ENCODE data around the gene TBC1D16.

Gene TBC1D16

GRCh38 chr17:79935197-79935885 is 100.3 kb downstream of the TBC1D16 start:
- no peak for DNase-seq

- no peak for DNase-seq
These were observed 101.1 kb downstream of the TBC1D16 start for GRCh38 chr17:79934653-79934970.

- DNase-seq: no peak
These were observed 101.6 kb downstream of the TBC1D16 start for GRCh38 chr17:79933863-79934652.

DNA sequence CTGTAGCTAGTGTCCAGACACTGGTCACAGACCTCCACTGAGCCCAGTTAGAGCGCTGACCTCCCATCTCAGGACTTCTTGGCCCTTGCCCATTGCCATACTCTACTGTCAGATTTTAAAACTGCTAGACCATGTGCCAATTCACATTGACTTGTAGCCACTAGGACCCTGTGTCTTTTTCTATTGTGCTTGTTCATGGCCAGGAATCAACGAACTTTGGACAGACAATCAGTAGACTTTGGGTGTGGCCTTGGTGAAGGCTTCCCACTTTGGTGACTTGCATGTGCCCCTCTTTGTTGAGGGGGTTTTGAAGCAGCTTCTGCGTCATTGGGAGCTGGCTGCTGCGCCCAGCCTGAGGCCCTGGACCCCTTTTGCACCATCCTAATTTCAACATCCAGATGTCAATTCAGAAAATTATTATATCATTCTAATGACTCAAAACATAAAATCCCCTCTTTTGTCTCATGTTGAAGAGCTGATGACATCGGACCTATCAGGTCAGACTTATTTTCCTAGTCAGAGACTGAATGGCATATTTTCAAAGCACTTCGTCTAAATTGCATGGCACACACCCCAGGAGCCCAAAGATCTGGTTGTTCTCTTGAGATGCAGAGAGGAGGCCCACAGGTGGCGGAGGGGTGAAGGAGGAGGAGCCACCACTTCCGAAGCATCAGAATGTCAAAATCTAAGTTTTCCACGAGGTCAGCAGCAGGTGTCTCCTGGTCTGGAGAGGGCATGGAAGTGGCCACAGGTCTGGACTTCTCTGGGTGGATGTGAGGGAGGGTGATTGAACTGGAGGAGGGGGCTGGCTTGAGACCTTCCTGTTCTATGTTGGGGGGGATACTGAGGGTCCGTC is 103.0 kb downstream of the TBC1D16 start:
- no peak for DNase-seq

DNA sequence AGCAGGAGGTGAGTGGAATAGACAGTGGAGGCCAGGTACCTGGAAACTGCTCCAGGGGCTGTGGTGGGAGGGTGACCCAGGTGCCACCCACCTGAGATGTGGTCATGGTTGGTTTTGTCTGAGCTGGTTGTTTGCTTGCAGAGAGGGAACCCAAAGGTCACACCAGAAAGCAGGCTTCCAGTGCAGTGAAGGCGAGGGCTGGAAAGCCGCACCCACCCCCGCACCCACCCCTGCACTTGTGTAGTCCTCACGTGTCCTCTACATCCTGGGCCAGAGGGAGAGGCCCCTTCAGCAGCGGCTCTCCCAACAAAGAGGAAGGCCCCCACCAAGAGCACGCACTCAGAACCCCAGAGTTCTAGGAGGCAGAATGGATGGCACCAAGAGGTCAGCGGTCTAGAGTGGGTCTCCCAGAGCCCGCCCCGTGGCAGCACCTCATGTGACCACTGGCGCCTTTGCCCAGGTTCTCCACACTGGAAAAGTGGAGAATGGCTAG is 103.8 kb downstream of the TBC1D16 start:
- no peak for DNase-seq

DNA sequence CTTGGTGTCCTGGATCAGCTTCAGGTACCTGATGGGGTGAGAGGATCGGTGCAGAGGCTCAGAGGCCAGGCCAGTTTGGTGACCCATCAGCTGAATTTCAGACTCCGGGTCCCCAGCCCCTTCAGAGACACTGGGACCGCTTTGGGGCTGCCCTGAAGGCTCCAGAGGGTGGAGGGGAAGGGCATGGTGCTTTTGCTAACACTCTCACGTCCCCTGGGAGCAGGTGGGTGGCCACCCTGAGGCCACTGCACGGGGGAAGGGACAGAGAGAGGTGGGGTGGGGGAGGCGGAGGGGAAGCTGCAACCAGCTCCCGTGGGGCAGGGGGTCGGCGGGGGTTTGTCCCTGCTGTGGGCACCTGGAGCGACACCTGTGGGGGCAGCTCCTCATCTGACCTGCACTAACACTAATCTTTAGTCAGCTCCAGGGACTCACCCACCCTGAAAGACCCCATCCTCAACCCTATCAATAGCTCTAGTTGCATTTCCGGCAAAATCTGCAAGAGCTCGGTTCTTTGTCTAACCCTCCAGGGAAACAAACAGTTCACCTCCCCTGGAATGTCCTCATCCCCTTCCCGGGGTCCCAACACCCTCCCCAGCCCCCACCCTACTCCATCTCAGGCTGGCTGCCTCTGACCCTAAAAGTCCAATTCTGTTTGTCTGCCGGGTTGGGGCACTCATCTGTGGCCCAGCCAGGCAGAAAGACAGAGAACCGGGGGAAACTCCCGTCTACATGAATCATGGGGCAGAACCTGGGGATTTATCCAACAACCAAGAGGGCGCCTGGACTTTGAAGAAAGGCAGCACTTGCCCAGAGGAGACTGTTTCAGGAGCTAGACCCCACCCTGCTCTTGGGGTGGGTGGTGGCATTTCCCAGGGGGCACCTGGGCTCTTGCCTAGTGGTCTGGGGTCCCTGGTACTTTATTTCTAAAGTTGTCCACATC is 104.5 kb downstream of the TBC1D16 start:
- no peak for DNase-seq

DNA sequence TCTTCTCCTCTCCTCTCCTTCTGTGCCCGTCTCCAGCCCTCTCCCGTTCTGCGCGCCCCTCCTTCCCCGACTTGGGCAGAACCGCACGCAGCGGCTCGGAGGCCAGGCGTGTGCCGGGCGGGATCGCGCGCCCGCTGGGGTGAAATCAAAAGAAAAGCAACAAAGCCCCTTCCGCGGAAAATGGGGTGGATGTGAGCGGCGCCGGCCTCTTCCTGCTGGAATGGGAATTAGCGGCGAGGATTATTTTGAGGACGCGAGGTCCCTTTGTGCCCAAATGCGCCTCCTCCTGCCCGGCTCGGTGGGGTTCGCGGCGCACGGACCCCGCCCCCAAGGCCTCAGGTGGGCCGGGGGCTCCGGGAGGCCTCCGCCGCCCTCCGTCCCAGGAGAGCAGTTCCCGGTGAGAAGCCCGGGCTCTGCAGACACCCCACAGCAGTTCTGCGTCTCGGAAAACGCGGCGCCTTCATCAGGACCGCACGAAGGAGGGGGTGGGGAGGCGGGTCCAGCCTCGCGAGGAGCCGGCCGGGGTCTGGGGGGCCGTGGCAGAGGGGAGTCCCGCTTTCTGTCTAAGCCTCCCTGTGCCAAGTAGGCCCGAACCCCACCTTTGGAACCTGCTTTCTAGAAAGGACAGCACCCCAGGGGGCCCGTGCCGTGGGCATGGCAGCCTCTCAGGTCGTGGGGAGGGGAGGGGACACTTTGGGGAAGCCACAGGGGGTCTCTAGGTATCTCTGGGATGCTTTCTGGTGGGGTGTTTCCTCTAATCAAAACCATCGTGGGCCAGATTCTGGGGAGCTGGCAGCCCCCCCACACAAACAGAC is 105.4 kb downstream of the TBC1D16 start:
- no peak for DNase-seq

GRCh38 chr17:79929257-79930061 is 106.2 kb downstream of the TBC1D16 start:
- DNase-seq: no peak

DNA sequence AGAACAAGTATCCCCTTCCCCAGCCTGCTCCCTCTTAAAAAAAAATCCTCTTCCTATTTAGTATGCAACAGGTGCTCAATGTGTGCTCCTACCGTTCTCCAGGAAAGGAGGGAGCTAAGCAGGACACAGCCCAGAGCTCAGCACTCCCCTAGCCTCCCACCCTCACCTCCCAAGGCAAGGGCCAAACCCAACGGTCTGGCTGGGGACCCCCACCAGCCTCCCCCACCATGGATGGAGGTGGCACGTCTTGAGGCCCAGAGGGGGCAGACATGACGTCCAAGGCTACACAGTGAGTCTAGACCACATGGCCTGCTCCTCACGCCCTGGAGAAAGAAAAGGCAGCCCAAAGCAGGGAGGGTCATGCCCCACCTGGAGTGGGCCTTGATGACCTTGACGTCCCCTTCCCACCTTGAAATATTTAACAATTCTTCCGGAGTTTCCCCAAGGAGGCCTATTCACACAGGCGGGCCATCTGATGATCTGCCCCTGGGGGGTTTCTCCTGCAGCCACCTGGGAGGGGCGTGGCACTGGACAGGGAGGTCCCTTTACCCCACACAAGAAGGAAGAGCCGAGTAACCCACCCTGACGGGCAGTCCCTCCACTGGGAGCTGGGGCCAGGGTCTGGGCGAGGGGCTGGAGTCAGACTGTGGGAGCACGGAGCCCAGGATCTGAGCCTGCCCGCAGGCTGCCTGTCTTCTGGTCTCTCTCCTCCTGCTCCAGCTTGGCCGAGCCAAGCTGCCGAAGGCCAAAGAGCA is 107.0 kb downstream of the TBC1D16 start:
- no peak for DNase-seq

GRCh38 chr17:79927688-79928501 is 107.8 kb downstream of the TBC1D16 start:
- DNase-seq: no peak

- DNase-seq: no peak
These were observed 108.5 kb downstream of the TBC1D16 start for GRCh38 chr17:79927136-79927661.

DNA sequence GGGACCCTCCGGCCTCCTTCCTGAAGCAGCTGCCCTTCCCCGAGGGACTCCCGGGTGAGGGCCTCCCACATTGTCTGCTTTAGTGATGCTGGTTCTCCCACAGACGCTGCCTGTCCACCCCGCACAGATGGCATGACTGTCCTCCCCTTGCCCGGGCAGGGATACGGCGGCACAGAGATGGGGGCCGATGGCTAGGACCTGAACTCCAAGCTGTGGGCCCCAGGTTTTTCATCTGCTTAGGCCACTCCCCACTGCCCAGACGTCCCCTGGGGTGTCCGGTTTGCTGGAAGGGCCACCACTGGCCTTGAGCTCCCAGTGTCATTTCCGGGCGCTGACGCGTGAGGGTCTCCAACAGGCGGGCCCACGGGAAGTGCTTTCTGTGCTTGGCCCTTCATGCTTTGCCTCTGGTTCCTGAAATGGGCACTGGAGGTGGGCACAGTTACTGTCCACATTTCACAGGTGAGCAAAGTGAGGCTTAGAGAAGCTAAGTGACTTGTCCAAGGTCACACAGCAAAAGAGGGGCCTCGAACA is 109.0 kb downstream of the TBC1D16 start:
- DNase-seq: no peak

GRCh38 chr17:79926142-79926604 is 109.5 kb downstream of the TBC1D16 start:
- no peak for DNase-seq

- DNase-seq: no peak
These were observed 110.3 kb downstream of the TBC1D16 start for GRCh38 chr17:79925242-79925957.

- no peak for DNase-seq
These were observed 111.1 kb downstream of the TBC1D16 start for GRCh38 chr17:79924639-79924976.

GRCh38 chr17:79923974-79924638 is 111.6 kb downstream of the TBC1D16 start:
- no peak for DNase-seq

DNA sequence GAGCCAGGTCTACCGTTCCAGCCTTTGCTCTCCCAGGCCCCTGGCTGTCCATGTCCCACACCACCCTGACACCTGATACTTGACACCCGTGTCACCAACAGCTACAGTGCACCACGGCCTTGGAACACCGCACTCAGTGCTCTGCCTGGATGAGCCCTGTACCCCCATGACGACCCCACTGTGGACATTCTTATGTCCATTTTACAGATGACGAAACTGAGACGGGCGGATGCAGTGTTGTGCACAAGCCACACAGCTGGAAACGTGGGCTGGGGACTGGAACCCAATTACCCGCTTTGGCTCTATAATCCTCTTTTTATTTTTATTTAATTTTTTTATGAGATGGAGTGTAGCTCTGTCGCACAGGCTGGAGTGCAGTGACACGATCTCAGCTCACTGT is 112.9 kb downstream of the TBC1D16 start:
- DNase-seq: no peak
